ENCODE measurements around the gene TMEM191C.
"Not testable (repeated sequence)": the region's sequence is repeated elsewhere in the genome, so short reads cannot be mapped to it uniquely, and the experiment has no call there.

GRCh38 chr22:21442123-21442522 is 25.1 kb upstream of the TMEM191C start:
- not testable (repeated sequence) for TF ChIP-seq POLR2A (IDR thresholded peaks at IDR 0.05; ENCODE audit: low read length); GATA1 (IDR thresholded peaks at IDR 0.05; ENCODE audit: low read depth, low read length)
